Mucosa of descending colon (tissue), 3 donors: Measurements from ENCODE around the gene GBE1. TPM values are rescaled to one million over a fixed set of nuclear protein-coding genes. Genes with fewer than 3 reads are reported as not detected.

Experiments used
- ATAC-seq: fragments of 200-7000 bp; cut with Tn5 transposase; one replicate; pipeline ENCODE4 v1.9.1; 2020; ENCODE audit warnings: mild to moderate bottlenecking, moderate library complexity
- DNase-seq, 3 donors: peaks; one replicate each; pipeline ENCODE4 v3.0.0-alpha.2; 2020
- H3K36me3 ChIP-seq: fragments of 200-600 bp; one replicate; pipeline ENCODE4 v1.8.0; 2021; ENCODE audit warnings: low read depth, mild to moderate bottlenecking
- H3K4me1 ChIP-seq: fragments of 200-600 bp; one replicate; pipeline ENCODE4 v1.8.0; 2021; ENCODE audit warnings: low read depth, mild to moderate bottlenecking
- H3K4me3 ChIP-seq: fragments of 200-600 bp; one replicate; pipeline ENCODE4 v1.8.0; 2021; ENCODE audit warnings: mild to moderate bottlenecking
- H3K9me3 ChIP-seq: fragments of 200-600 bp; one replicate; pipeline ENCODE4 v1.8.0; 2021; ENCODE audit warnings: mild to moderate bottlenecking
- intact Hi-C, 2 donors: fragments of 100-400 bp; cut with DNase I in 1 of 2; cut with micrococcal nuclease in 1 of 2; formaldehyde crosslinking; loops; one replicate each; pipeline versions ENCODE4 v1.11.0 to v1.11.1; 2022; cut with DNase I, micrococcal nuclease
- total RNA-seq, 3 donors: library from RNA; stranded (reverse); fragmentation: NEBNext Ultra II Directional in 2 of 3; extraction: Animal tissue kit (Norgen Biotek cat#: 25700) in 2 of 3; gene quantifications; one replicate each; pipeline versions ENCODE4 v1.2.1 to v1.2.4, GENCODE V29; 2021 to 2023
- TF ChIP-seq, protein P1 (sequence below): fragments of 200-600 bp; IDR thresholded peaks from one replicate; pipeline ENCODE4 v1.8.0; 2022; ENCODE audit warnings: antibody characterized with exemption, mild to moderate bottlenecking
- donor health status: DM: no; HTN: no; CAD: no; lungs with moderate emphysema.
- donor health status: DM: no; HTN: no; CAD: no.
- donor health status: DM: no; HTN: yes; CAD: no.

GBE1 gene
- total RNA-seq, 3 donors from 2014 or later = 17.7 to 20.3 (median 18.8) TPM

GRCh38 chr3:81709606-81710005 is 51.8 kb downstream of the GBE1 start:
- intact Hi-C loops = no loop called here
- ATAC-seq (no peak), DNase-seq (no peak)
- no peaks in the 10 kb centered on the region for H3K9me3 ChIP-seq
- H3K36me3 ChIP-seq = no peaks in the 10 kb centered on the region
- TF ChIP-seq, protein P1, sequence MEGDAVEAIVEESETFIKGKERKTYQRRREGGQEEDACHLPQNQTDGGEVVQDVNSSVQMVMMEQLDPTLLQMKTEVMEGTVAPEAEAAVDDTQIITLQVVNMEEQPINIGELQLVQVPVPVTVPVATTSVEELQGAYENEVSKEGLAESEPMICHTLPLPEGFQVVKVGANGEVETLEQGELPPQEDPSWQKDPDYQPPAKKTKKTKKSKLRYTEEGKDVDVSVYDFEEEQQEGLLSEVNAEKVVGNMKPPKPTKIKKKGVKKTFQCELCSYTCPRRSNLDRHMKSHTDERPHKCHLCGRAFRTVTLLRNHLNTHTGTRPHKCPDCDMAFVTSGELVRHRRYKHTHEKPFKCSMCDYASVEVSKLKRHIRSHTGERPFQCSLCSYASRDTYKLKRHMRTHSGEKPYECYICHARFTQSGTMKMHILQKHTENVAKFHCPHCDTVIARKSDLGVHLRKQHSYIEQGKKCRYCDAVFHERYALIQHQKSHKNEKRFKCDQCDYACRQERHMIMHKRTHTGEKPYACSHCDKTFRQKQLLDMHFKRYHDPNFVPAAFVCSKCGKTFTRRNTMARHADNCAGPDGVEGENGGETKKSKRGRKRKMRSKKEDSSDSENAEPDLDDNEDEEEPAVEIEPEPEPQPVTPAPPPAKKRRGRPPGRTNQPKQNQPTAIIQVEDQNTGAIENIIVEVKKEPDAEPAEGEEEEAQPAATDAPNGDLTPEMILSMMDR = no peak
- H3K4me1 ChIP-seq = no peaks in the 10 kb centered on the region
- H3K4me3 ChIP-seq = no peak overlapping the region

DNA sequence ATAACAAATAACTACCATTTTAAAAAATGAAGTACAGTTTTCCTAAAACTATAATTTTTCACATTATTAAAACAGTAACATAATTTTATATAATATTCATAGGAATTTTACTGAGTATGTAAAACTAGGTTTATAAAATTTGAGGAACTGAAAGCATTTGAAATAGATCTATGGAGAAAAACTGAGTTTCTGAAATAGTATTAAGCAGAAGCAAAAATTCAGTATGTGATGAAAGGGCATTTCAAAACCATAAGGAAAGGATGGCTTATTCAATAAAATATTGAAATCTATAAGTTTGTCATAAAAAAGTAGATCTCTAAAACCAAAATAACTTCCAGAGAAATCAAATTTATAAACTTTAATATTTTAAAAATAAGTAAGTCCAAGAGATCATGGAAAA is 53.4 kb downstream of the GBE1 start:
- no peaks in the 10 kb centered on the region for H3K4me1 ChIP-seq
- no peaks in the 10 kb centered on the region for H3K36me3 ChIP-seq
- H3K9me3 ChIP-seq = no peaks in the 10 kb centered on the region
- intact Hi-C loops = no loop called here
- ATAC-seq (no peak), DNase-seq (no peak)
- no peak overlapping the region for H3K4me3 ChIP-seq
- TF ChIP-seq, protein P1 = no peak

DNA sequence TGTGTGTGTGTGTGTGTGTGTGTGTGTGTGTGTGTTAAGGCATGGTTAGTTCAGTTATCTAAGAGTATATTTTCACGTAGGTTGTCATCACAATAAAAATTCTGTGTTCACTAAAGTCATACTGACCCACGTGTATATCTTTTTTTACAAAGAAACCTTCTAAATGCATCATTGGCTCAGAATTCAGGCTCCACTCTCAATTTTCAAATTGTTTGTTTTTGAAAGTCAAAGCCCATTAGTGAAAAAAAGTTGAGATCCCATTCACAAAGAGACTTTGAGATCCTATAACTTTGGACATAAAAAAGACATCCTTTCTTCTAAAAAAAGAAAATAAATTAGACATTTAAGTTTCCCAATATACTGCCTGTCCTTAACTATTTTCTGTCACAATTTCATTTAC is 59.3 kb downstream of the GBE1 start:
- Histone ChIP-seq H3K9me3 (no peaks in the 10 kb centered on the region), H3K36me3 (no peaks in the 10 kb centered on the region), H3K4me1 (no peaks in the 10 kb centered on the region), H3K4me3 (no peak overlapping the region)
- TF ChIP-seq, protein P1 = no peak
- DNase-seq (no peak), ATAC-seq (no peak)
- intact Hi-C loops = no loop called here

GRCh38 chr3:81699536-81700320 is 61.7 kb downstream of the GBE1 start:
- TF ChIP-seq, protein P1 = no peak
- DNase-seq (no peak), ATAC-seq (no peak)
- Histone ChIP-seq H3K4me1 (no peaks in the 10 kb centered on the region), H3K9me3 (no peaks in the 10 kb centered on the region), H3K36me3 (no peaks in the 10 kb centered on the region), H3K4me3 (no peak overlapping the region)
- intact Hi-C loops = no loop called here

DNA sequence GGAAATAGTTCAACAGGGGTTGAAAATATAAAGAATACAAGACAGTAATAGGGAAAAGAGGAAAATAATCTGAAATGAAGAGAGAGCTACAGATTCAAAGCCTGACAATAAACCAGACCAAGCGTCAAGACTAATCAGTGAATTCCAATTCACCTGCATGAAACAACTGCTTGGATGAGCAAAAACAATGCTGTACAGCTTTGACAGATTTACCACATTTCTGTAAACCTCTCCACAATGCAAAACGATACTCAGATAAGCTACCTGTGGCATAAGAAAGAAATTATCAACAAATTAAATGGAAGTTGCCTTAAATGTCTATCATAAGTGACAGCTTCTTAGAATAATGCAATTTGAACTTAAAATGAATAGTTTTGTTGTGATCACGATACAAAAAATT is 65.4 kb downstream of the GBE1 start:
- TF ChIP-seq, protein P1 = no peak
- intact Hi-C loops = no loop called here
- no peaks in the 10 kb centered on the region for H3K9me3 ChIP-seq
- no peak for DNase-seq
- no peaks in the 10 kb centered on the region for H3K36me3 ChIP-seq
- no peaks in the 10 kb centered on the region for H3K4me1 ChIP-seq
- ATAC-seq = no peak
- H3K4me3 ChIP-seq = no peak overlapping the region

DNA sequence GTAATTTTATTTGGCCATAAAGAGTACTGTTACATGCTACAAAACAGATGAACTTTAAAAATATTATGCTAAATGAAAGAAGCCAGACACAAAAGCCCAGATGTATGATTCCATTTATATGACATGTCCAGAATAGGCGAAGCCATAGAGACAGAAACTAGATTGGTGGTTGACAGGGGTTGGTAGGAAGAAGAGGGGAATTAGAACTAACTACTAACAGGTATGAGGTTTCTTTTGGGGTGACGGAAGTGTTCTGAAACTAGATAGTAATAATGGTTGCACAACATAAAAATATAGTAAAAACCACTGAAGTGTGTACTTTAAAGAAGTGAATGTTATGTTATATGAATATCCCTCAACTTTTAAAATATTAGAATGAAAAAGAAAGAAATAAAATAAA is 66.1 kb downstream of the GBE1 start:
- no peaks in the 10 kb centered on the region for H3K4me1 ChIP-seq

More for the DNA sequence above, 66.1 kb downstream of the GBE1 start:
- DNase-seq (no peak), ATAC-seq (no peak)
- intact Hi-C loops = no loop called here
- H3K9me3 ChIP-seq = no peaks in the 10 kb centered on the region
- H3K4me3 ChIP-seq = no peak overlapping the region
- TF ChIP-seq, protein P1 = no peak
- H3K36me3 ChIP-seq = no peaks in the 10 kb centered on the region
